ENCODE results near the gene STK39. TPM values are rescaled to one million over a fixed set of nuclear protein-coding genes. Genes with fewer than 3 reads are reported as not detected.
A peak's percentile ranks its signal among the peaks of the same experiment; 100 is the strongest.

Gene STK39
- 19.8 TPM for polyA plus RNA-seq (2013, experiment 1 of 4)
- 21.6 TPM for polyA plus RNA-seq (2013, experiment 2 of 4)
- 18.4 TPM for polyA plus RNA-seq (2013, experiment 3 of 4)
- polyA plus RNA-seq (2013, experiment 4 of 4): 18.2 TPM

GRCh38 chr2:168247341-168248261 is at the start of gene STK39:
Gene STK39 (minus strand): TSS chr2:168247595. CDS start chr2:168247435, 160 bp downstream.
- 0% methylated on average over 91 of the region's 91 CpGs for WGBS, 2 experiments
- peaks cover 30% of the 10 kb centered on the region for H3K27me3 ChIP-seq (ENCODE audit: control insufficient read depth, insufficient read depth, low read length, poor library complexity, severe bottlenecking)
- peak within 1 kb of the TSS; percentile 63 for H3K4me3 ChIP-seq (ENCODE audit: insufficient read depth, low read depth, low read length)
- H3K4me1 ChIP-seq (ENCODE audit: control insufficient read depth, insufficient read depth, low read length): peaks cover 5% of the 10 kb centered on the region
- H3K27ac ChIP-seq (ENCODE audit: insufficient read depth, low read depth, low read length, poor library complexity, severe bottlenecking): peak within 1 kb of the TSS; percentile 66
- no peaks in the 10 kb centered on the region for H3K36me3 ChIP-seq (ENCODE audit: control insufficient read depth, insufficient read depth, low read length)
- no peaks in the 10 kb centered on the region for H3K9me3 ChIP-seq (ENCODE audit: control insufficient read depth, low read length)

GRCh38 chr2:168295051-168295450 is 47.7 kb upstream of the STK39 start:
- H3K4me3 ChIP-seq (ENCODE audit: insufficient read depth, low read depth, low read length): no peak overlapping the region
- H3K9me3 ChIP-seq (ENCODE audit: control insufficient read depth, low read length): no peaks in the 10 kb centered on the region
- no peaks in the 10 kb centered on the region for H3K4me1 ChIP-seq (ENCODE audit: control insufficient read depth, insufficient read depth, low read length)
- H3K36me3 ChIP-seq (ENCODE audit: control insufficient read depth, insufficient read depth, low read length): no peaks in the 10 kb centered on the region
- H3K27ac ChIP-seq (ENCODE audit: insufficient read depth, low read depth, low read length, poor library complexity, severe bottlenecking): no peak overlapping the region
- no peaks in the 10 kb centered on the region for H3K27me3 ChIP-seq (ENCODE audit: control insufficient read depth, insufficient read depth, low read length, poor library complexity, severe bottlenecking)

DNA sequence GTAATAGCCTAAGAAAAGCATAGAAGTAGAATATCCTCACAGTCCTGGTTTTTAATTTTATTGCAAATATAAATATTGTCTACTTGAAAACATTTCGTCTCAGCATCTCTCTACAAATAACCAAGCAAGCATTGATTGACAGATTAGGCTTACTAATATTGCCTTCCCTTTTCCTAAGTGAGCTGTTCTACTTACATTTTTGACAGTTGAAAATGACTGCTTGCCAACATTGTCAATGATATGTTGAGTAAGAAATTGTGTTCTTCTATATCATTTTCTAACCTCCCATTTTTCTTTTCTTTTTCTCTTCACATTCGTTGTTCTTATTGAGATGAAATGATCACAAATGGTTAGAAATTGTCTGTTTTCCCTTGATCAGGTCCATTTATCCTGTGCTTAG is 47.0 kb upstream of the STK39 start:
- Histone ChIP-seq H3K36me3 (ENCODE audit: control insufficient read depth, insufficient read depth, low read length) (no peaks in the 10 kb centered on the region), H3K4me3 (ENCODE audit: insufficient read depth, low read depth, low read length) (no peak overlapping the region), H3K4me1 (ENCODE audit: control insufficient read depth, insufficient read depth, low read length) (no peaks in the 10 kb centered on the region), H3K9me3 (ENCODE audit: control insufficient read depth, low read length) (no peaks in the 10 kb centered on the region), H3K27me3 (ENCODE audit: control insufficient read depth, insufficient read depth, low read length, poor library complexity, severe bottlenecking) (no peaks in the 10 kb centered on the region), H3K27ac (ENCODE audit: insufficient read depth, low read depth, low read length, poor library complexity, severe bottlenecking) (no peak overlapping the region)
- 86 to 89% methylated on average over 1 of the region's 2 CpGs for WGBS, 2 experiments

- Histone ChIP-seq H3K9me3 (ENCODE audit: control insufficient read depth, low read length) (no peaks in the 10 kb centered on the region), H3K27me3 (ENCODE audit: control insufficient read depth, insufficient read depth, low read length, poor library complexity, severe bottlenecking) (no peaks in the 10 kb centered on the region), H3K4me1 (ENCODE audit: control insufficient read depth, insufficient read depth, low read length) (no peaks in the 10 kb centered on the region), H3K27ac (ENCODE audit: insufficient read depth, low read depth, low read length, poor library complexity, severe bottlenecking) (no peak overlapping the region), H3K4me3 (ENCODE audit: insufficient read depth, low read depth, low read length) (no peak overlapping the region), H3K36me3 (ENCODE audit: control insufficient read depth, insufficient read depth, low read length) (no peaks in the 10 kb centered on the region)
- WGBS, 2 experiments: 91 to 95% methylated on average over 3 of the region's 4 CpGs
These were observed 46.4 kb upstream of the STK39 start for GRCh38 chr2:168293766-168294165.

GRCh38 chr2:168290391-168290790 is 43.0 kb upstream of the STK39 start:
- Histone ChIP-seq H3K4me1 (ENCODE audit: control insufficient read depth, insufficient read depth, low read length) (no peaks in the 10 kb centered on the region), H3K4me3 (ENCODE audit: insufficient read depth, low read depth, low read length) (no peak overlapping the region), H3K36me3 (ENCODE audit: control insufficient read depth, insufficient read depth, low read length) (no peaks in the 10 kb centered on the region), H3K27me3 (ENCODE audit: control insufficient read depth, insufficient read depth, low read length, poor library complexity, severe bottlenecking) (no peaks in the 10 kb centered on the region), H3K9me3 (ENCODE audit: control insufficient read depth, low read length) (no peaks in the 10 kb centered on the region), H3K27ac (ENCODE audit: insufficient read depth, low read depth, low read length, poor library complexity, severe bottlenecking) (no peak overlapping the region)
- WGBS, 2 experiments: 95 to 97% methylated on average over 6 to 7 of the region's 7 CpGs

DNA sequence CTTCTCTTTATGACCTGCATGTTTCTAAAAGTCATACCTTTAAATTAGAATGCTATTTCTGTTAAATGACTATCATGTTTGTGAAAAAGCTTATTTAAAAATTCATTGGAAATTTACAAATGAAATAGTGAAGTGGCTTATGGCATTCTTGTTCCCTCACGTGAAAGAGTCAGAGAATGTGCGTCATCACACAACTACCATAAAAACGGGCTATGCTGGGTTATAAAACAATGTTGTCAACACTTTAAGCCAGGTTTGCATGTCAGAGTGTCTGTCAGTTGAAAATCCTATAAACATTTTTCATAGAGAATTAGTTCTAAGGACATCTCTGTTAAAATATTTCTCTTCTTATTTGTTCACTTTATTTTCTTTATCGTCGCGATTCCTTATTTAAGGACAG is 42.5 kb upstream of the STK39 start:
- Histone ChIP-seq H3K36me3 (ENCODE audit: control insufficient read depth, insufficient read depth, low read length) (no peaks in the 10 kb centered on the region), H3K4me3 (ENCODE audit: insufficient read depth, low read depth, low read length) (no peak overlapping the region), H3K27me3 (ENCODE audit: control insufficient read depth, insufficient read depth, low read length, poor library complexity, severe bottlenecking) (no peaks in the 10 kb centered on the region), H3K27ac (ENCODE audit: insufficient read depth, low read depth, low read length, poor library complexity, severe bottlenecking) (no peak overlapping the region), H3K9me3 (ENCODE audit: control insufficient read depth, low read length) (no peaks in the 10 kb centered on the region), H3K4me1 (ENCODE audit: control insufficient read depth, insufficient read depth, low read length) (no peaks in the 10 kb centered on the region)
- 92 to 94% methylated on average over 6 of the region's 6 CpGs for WGBS, 2 experiments

DNA sequence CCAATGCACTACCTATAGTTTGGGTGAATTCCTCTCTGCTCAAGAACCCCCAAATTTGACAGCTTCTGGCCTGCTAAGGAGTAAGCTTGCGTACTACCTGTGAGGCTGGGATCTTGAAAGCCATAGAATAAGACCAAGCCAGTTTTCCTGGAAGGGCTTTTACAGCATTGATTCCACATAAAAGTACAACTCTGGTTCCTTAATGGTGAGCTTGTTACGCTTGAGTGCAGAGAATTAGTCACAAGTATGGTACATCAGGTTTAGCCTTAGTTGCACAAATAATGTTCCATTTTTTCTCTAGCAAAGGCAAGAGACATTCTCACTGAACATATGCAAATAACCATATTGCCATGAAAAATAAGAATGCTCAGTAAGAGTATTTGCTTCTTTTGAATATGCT is 39.1 kb upstream of the STK39 start:
- H3K36me3 ChIP-seq (ENCODE audit: control insufficient read depth, insufficient read depth, low read length): no peaks in the 10 kb centered on the region
- 47 to 50% methylated on average over 2 of the region's 2 CpGs for WGBS, 2 experiments
- no peaks in the 10 kb centered on the region for H3K9me3 ChIP-seq (ENCODE audit: control insufficient read depth, low read length)
- H3K27ac ChIP-seq (ENCODE audit: insufficient read depth, low read depth, low read length, poor library complexity, severe bottlenecking): no peak overlapping the region
- H3K4me1 ChIP-seq (ENCODE audit: control insufficient read depth, insufficient read depth, low read length): no peaks in the 10 kb centered on the region
- no peak overlapping the region for H3K4me3 ChIP-seq (ENCODE audit: insufficient read depth, low read depth, low read length)
- no peaks in the 10 kb centered on the region for H3K27me3 ChIP-seq (ENCODE audit: control insufficient read depth, insufficient read depth, low read length, poor library complexity, severe bottlenecking)

DNA sequence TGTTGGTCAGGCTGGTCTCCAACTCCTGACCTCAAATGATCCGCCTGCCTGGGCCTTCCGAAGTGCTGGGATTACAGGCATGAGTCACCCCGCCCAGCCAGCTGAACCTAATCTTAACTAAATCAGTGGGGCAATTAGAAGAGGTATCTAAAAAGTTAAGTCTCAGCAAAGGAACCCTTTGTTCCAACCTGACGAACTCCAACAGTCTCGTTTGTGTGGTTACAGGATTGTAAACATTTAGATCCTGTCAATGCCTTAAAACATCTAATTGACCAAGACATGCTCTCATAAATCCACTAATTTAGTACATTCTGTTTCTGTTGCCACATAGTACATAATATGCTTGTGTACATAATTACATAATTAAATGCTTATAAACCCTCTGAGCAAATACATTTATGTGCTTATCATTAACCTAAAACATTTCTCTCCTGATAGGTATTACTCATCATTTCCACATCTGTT is 31.1 kb upstream of the STK39 start:
- H3K27ac ChIP-seq (ENCODE audit: insufficient read depth, low read depth, low read length, poor library complexity, severe bottlenecking): no peak overlapping the region
- H3K9me3 ChIP-seq (ENCODE audit: control insufficient read depth, low read length): no peaks in the 10 kb centered on the region
- H3K4me1 ChIP-seq (ENCODE audit: control insufficient read depth, insufficient read depth, low read length): no peaks in the 10 kb centered on the region
- H3K36me3 ChIP-seq (ENCODE audit: control insufficient read depth, insufficient read depth, low read length): no peaks in the 10 kb centered on the region
- WGBS, 2 experiments: 84 to 92% methylated on average over 5 of the region's 5 CpGs
- H3K4me3 ChIP-seq (ENCODE audit: insufficient read depth, low read depth, low read length): no peak overlapping the region
- no peaks in the 10 kb centered on the region for H3K27me3 ChIP-seq (ENCODE audit: control insufficient read depth, insufficient read depth, low read length, poor library complexity, severe bottlenecking)

GRCh38 chr2:168277276-168277675 is 29.9 kb upstream of the STK39 start:
- H3K9me3 ChIP-seq (ENCODE audit: control insufficient read depth, low read length): no peaks in the 10 kb centered on the region
- H3K4me3 ChIP-seq (ENCODE audit: insufficient read depth, low read depth, low read length): no peak overlapping the region
- H3K4me1 ChIP-seq (ENCODE audit: control insufficient read depth, insufficient read depth, low read length): no peaks in the 10 kb centered on the region
- no peaks in the 10 kb centered on the region for H3K27me3 ChIP-seq (ENCODE audit: control insufficient read depth, insufficient read depth, low read length, poor library complexity, severe bottlenecking)
- H3K27ac ChIP-seq (ENCODE audit: insufficient read depth, low read depth, low read length, poor library complexity, severe bottlenecking): no peak overlapping the region
- H3K36me3 ChIP-seq (ENCODE audit: control insufficient read depth, insufficient read depth, low read length): no peaks in the 10 kb centered on the region
- 91 to 93% methylated on average over 3 of the region's 3 CpGs for WGBS, 2 experiments

DNA sequence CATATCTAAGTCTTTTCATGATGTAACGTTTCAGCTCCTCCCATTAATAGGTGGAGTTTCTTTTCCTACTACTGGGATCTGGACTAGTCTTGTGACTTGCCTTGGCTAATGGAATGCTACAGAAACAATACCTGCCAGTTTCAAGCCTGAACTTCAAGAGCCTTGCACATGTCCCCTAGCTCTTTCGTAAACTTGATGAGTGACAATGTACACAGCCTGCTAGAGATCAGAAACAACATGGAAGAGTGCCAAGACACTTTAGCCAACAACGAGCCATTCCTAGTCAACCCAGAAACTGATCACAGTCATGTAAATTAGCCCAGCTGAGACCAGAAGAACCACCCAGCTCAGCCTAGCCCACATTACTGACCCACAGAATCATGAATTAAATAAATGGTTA is 24.8 kb upstream of the STK39 start:
- Histone ChIP-seq H3K36me3 (ENCODE audit: control insufficient read depth, insufficient read depth, low read length) (no peaks in the 10 kb centered on the region), H3K4me1 (ENCODE audit: control insufficient read depth, insufficient read depth, low read length) (no peaks in the 10 kb centered on the region), H3K4me3 (ENCODE audit: insufficient read depth, low read depth, low read length) (no peak overlapping the region), H3K27me3 (ENCODE audit: control insufficient read depth, insufficient read depth, low read length, poor library complexity, severe bottlenecking) (no peaks in the 10 kb centered on the region), H3K9me3 (ENCODE audit: control insufficient read depth, low read length) (no peaks in the 10 kb centered on the region), H3K27ac (ENCODE audit: insufficient read depth, low read depth, low read length, poor library complexity, severe bottlenecking) (no peak overlapping the region)
- 91 to 93% methylated on average over 3 of the region's 3 CpGs for WGBS, 2 experiments

Data from ectodermal cell (in vitro differentiated cells).